Dermis microvascular lymphatic vessel endothelial cell (primary cell): Measurements from ENCODE around the gene DCC. TPM values are rescaled to one million over a fixed set of nuclear protein-coding genes. Genes with fewer than 3 reads are reported as not detected.

Experiments
- DNase-seq, 2 donors: peaks; one replicate each; pipeline versions ENCODE4 v3.0.0 to v3.0.0-alpha.2; 2010; ENCODE audit warnings: low read depth in 2 of 2
- total RNA-seq: library from RNA; depleted of rRNA; stranded (reverse); fragments of >200 nt; gene quantifications from 2 replicates; pipeline ENCODE4 v1.2.1, GENCODE V29; 2014

Gene DCC
- total RNA-seq, 1 donor from 2014 or later, result not detected

- DNase-seq, result no peak
These were observed 256.9 kb downstream of the DCC start for GRCh38 chr18:52596748-52597435.

DNA sequence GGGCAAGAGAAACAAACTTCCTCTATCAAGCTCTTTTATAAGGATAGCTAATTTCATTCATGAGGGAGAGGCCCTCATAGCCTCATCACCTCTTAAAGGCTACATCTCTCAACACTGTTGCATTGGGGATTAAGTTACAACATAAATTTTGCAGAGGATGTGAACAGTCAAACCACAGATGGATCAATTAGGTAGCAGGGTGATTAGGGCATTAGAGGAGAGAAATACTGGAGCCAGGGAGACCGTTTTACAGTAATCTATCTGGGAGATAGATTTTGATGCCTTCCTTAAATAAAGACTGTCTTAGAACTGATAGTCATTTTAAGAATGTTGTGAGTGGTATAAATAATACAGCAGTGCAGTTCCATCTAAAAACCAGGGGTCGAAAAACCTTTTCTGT is 258.9 kb downstream of the DCC start:
- no peak for DNase-seq

DNA sequence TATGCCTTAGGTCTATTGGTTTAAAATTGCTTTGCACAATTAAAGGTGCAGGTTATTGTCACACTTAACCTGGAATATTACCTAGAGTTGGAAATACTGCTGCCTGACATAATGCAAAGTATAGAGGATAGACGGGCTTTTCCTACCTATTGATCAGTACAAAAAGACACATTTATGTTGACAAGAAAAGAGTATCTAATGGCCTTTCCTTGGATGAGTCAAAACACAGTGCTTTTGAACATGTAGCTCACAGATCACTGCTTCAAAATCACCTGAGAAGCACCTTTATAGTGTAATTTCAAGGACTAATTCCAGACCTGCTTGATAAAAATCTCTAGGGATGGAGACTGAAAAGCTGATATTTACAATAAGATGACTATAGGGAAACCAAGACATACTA is 262.8 kb downstream of the DCC start:
- DNase-seq, result no peak

- no peak for DNase-seq
These were observed 265.3 kb downstream of the DCC start for GRCh38 chr18:52605345-52605744.

DNA sequence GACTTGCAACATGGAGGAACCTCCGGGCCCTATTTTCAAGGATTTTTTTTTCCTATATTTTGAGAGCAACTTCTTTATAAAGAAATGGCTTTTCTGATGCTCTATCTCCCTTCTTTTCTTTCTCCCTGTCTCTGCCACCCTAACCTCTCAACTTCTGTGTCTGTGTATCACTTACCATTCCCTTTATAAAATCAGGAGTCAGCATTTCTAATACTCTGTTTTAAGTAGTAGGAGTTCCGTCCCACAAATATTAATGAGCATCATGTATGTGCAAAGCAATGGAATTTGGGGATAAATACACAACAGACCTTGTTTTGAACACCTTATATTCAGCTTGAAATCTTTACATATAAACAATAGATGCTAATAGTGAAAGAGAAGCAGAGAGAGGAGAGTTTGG is 268.0 kb downstream of the DCC start:
- no peak for DNase-seq

GRCh38 chr18:52610451-52611115 is 270.6 kb downstream of the DCC start:
- DNase-seq, result no peak

DNA sequence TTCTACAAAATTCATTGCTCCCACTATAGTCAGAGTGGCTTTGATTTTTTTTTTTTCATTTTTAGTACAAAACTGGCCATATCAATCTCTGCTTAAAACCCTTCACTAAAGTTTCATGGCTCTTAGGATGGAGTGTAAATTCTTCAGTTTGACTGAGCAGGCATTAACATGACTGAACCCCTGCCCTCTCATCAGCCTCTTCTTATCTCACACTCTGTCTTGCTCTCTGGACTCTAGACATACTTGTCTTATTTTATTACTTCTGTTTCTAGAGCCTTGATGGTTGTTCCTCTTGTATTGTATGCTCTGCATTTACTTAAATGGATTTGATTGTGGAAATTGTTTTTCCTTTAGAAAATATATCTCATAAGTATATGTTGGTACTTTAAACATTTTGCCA is 272.4 kb downstream of the DCC start:
- DNase-seq, result no peak

DNA sequence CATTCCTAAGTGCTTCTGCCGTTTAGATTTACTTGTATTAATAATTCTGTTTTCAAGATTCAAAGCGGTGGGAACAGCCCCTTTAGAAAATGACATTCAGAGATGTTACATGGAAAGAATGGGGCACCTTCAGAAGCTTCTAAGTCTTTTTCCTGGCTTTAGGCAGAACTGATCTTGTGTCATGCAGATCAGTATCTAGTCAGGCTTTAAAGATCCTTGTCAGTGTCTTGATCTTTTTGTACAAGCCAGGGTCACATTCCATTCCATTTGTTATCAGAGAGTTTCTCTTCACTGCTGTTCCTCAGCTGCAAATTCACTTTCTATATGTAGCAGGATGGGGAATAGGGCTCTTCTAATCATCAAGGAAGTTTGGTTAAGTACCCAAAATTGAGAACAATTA is 275.3 kb downstream of the DCC start:
- DNase-seq, result no peak

GRCh38 chr18:52615943-52616342 is 275.9 kb downstream of the DCC start:
- no peak for DNase-seq

DNA sequence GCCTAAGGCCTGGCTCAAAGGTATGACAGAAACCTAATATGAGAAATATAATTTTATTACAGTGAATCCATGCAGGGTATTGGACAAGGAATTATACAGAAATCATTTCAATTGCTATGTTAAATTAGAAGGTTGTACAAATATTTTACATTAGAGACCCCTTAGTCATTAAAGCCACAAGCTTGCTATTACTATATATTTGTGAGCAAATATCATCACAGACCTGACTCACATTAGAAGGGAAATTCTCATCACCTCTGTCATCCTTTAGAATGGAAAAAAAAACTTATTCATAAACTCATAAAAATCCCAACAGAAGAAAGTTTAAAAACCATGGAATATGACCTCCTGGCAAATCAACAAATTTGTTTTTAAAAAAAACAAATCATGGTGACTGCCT is 277.9 kb downstream of the DCC start:
- no peak for DNase-seq

GRCh38 chr18:52620926-52621439 is 281.0 kb downstream of the DCC start:
- no peak for DNase-seq

DNA sequence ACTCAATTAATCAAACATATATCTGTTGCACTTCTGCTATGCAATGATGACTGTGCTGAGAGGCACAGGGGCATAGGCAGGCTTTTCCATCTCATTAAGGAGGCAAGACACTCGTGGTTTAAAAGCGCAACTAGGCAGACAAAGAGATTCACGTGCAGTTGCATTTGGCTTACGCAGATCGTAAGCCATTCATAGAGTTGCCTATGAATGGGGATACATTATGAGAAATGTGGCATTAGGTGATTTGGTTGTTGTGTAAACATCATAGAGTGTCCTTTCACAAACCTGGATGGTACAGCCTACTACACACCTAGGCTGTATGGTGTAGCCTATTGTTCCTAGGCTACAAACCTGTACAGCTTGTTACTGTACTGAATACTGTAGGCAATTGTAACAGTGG is 284.7 kb downstream of the DCC start:
- DNase-seq, result no peak

- DNase-seq, result no peak
These were observed 296.5 kb downstream of the DCC start for GRCh38 chr18:52636536-52636935.

DNA sequence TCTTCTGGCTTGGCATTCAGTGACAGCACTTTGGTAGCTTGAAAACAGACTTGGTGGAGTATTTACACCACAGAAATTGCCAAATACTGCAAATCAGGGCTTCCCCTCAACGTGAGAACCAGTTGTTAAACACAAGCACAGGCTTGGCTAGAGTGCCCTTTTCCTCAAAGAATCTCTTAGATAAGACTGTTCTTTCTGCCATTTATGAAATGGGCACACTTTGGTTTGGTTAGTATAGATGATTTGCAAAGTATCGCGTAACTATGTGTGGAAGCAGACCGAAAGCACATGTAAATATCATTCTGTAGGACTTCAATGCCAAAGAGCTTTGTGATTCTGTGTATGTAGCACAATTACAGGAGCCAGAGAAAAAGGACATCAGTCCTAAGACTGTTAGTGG is 308.2 kb downstream of the DCC start:
- DNase-seq, result no peak

DNA sequence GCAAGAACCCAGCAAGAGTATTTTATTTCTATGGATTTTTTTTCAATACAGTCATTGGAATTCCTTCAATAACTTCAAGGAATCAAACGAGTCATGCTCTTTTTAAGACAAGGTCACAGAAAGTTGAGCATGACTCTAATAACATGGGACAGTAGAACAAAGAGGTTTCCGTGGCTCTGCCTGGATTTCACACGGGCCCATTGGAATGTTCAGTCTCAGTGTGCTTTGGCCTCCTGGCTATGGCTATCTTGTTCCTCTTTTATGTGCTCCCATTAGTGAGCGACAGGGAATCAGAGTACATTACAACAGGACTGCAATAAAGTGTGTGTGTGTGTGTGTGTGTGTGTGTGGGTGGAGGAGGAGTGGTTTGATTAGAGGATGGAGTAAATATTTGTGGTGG is 312.4 kb downstream of the DCC start:
- DNase-seq, result no peak

- DNase-seq, result no peak
These were observed 317.2 kb downstream of the DCC start for GRCh38 chr18:52657043-52657805.

DNA sequence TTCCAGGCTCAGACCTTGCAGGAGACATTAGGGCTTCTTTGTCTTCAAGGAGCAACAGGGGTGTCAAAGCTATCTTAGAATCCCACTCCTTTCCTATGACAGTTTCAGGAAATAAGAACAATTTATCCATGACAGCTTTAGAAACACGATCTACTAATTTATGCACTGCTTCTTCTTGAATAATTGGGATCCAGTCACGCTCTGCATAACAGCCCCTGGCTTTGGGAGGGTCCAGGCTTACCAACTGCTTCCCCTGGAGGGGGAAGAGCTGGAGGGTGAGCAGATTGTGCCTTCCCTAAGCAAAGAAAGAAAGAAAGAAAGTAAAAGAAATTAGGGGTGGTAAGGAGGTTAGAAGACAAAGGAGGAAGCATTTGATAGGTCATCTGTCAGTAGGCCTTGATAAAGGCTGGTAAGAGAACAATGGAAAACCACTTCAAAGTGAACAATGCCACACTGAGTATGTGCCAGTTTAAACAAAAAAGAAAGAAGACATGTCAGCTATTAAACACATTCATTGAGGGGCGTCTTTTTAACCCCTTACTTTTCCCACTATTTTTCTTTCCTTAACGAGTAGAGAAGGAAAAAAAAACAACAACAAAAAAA is 327.6 kb downstream of the DCC start:
- no peak for DNase-seq

DNA sequence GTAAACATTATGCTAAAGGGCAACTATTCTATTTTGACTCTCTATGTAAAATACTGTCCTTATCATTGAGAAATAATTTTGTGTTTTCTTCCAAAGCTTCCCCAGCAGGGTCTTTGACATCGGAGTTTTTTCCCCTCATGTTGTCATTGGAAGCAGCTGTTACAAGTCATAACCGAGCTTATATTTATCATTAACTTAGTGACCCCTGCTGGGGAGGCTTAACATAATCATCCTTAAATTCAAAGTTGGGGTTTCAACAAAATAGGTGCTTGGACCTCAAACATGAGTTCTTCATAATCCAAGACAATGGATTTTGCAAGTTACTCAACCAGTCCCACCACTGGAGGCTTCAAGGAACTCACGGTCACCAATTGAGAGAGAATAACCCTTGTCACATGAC is 330.9 kb downstream of the DCC start:
- DNase-seq, result no peak

GRCh38 chr18:52678034-52678433 is 338.0 kb downstream of the DCC start:
- no peak for DNase-seq

DNA sequence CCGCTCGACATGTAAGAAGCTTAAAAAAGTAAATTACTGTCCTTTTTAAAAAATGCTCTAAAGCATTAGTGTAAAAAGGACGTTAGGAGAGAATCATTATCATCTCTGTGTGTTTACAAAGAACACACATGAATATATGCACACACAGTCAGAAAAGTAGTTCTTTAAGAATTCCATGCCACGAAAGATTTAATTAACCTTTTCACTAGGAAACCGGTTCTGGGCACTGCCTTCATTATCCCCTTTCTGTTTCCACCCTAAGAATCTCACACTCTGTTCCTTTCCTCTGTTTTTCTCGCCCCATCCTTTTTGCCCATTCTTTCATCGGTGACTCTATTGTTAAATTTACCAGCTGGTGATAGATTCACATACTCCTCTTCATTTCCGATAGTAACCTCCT is 338.6 kb downstream of the DCC start:
- no peak for DNase-seq

DNA sequence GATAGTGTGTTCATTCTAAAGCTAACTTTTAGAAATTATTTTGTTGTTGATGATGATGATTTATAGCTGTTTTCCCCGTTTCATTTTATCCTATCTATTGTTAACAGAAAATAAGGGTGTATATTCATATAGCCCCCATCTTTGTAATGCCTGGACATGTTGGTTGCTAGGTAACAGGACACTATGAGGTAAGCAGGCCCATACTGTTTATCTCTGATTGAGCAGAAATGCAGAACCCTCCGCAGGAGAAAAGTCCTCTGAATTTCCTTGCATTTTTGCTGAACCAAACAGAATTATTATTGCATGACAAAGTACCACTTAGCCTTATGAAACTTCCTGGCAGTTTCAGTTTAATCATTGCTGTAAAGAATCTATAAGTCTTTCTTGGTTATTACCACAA is 339.4 kb downstream of the DCC start:
- no peak for DNase-seq

- no peak for DNase-seq
These were observed 342.3 kb downstream of the DCC start for GRCh38 chr18:52682260-52682659.
